Neural cell (in vitro differentiated cells): ENCODE measurements around the gene HELZ. TPM values are rescaled to one million over a fixed set of nuclear protein-coding genes. Genes with fewer than 3 reads are reported as not detected.

Experiments
- H2AFZ ChIP-seq: fragments of 200-600, 300-800 bp; sonication (generic), shearing (Covaris generic); 2 replicates; pipeline ENCODE4 v1.6.0; 2014; ENCODE audit warnings: low read depth, mild to moderate bottlenecking, antibody characterized with exemption, low read length, moderate library complexity
- H3F3A ChIP-seq: fragments of 200-600 bp; shearing (Covaris generic); 2 replicates; pipeline ENCODE4 v1.6.1; 2016; ENCODE audit warnings: mild to moderate bottlenecking, moderate library complexity, mixed read lengths, antibody characterized with exemption, low read length; ENCODE audit not compliant: insufficient read depth, poor library complexity, severe bottlenecking
- H3K27ac ChIP-seq: fragments of 200-600, 300-800 bp; sonication (generic), shearing (Covaris generic); 2 replicates; pipeline ENCODE4 v1.5.1; 2014; ENCODE audit warnings: mild to moderate bottlenecking, low read length, moderate library complexity
- H3K27me3 ChIP-seq: fragments of 300-800, 200-600 bp; sonication (generic), shearing (Covaris generic); 2 replicates; pipeline ENCODE4 v1.6.0; 2014; ENCODE audit warnings: mild to moderate bottlenecking, low read depth, low read length, moderate library complexity; ENCODE audit not compliant: insufficient read depth
- H3K36me3 ChIP-seq: fragments of 300-800, 200-600 bp; sonication (generic), shearing (Covaris generic); 2 replicates; pipeline ENCODE4 v1.5.1; 2014; ENCODE audit warnings: mild to moderate bottlenecking, antibody characterized with exemption, low read length, moderate library complexity; ENCODE audit not compliant: insufficient read depth
- H3K4me2 ChIP-seq: fragments of 300-800, 200-600 bp; sonication (generic), shearing (Covaris generic); 2 replicates; pipeline ENCODE4 v1.6.0; 2014; ENCODE audit warnings: mild to moderate bottlenecking, low read length
- H3K4me3 ChIP-seq: fragments of 300-800, 200-600 bp; sonication (generic), shearing (Covaris generic); 2 replicates; pipeline ENCODE4 v1.5.1; 2014; ENCODE audit warnings: mild to moderate bottlenecking, low read length, moderate library complexity
- H3K79me2 ChIP-seq: fragments of 200-600 bp; shearing (Covaris generic); replicated peaks from 2 replicates; pipeline ENCODE4 v1.6.0; 2014; ENCODE audit warnings: mild to moderate bottlenecking, low read length, moderate library complexity; ENCODE audit not compliant: insufficient read depth
- H3K9ac ChIP-seq: fragments of 300-800, 200-600 bp; sonication (generic), shearing (Covaris generic); 2 replicates; pipeline ENCODE4 v1.6.1; 2016; ENCODE audit warnings: mild to moderate bottlenecking, low read length, mixed read lengths
- H3K9me2 ChIP-seq: fragments of 200-600 bp; shearing (Covaris generic); 2 replicates; pipeline ENCODE4 v1.6.1; 2016; ENCODE audit warnings: mild to moderate bottlenecking, low read length, mixed read lengths; ENCODE audit not compliant: insufficient read depth
- H3K9me3 ChIP-seq: fragments of 200-600, 300-800 bp; sonication (generic), shearing (Covaris generic); 2 replicates; pipeline ENCODE4 v1.6.1; 2016; ENCODE audit warnings: mild to moderate bottlenecking, mixed run types, low read length, moderate library complexity, mixed read lengths
- H4K20me1 ChIP-seq: fragments of 200-600 bp; shearing (Covaris generic); 2 replicates; pipeline ENCODE4 v1.6.1; 2016; ENCODE audit warnings: mild to moderate bottlenecking, mixed run types; ENCODE audit not compliant: insufficient read depth
- EP300 ChIP-seq: fragments of 450-650 bp; conservative IDR thresholded peaks from 2 replicates; pipeline ENCODE4 v1.6.1; 2014; ENCODE audit warnings: antibody characterized with exemption, mild to moderate bottlenecking, moderate library complexity; ENCODE audit not compliant: poor library complexity, severe bottlenecking
- EZH2 ChIP-seq: fragments of 200-600, 300-800 bp; shearing (Covaris generic), sonication (generic); IDR thresholded peaks from 2 replicates; pipeline ENCODE4 v1.6.1; 2014; ENCODE audit warnings: antibody characterized with exemption, low read length, borderline replicate concordance, mild to moderate bottlenecking; ENCODE audit not compliant: insufficient read depth, poor library complexity, severe bottlenecking
- MXI1 ChIP-seq: fragments of 450-650 bp; conservative IDR thresholded peaks from 2 replicates; pipeline ENCODE4 v1.6.1; 2014; ENCODE audit warnings: antibody characterized with exemption, mild to moderate bottlenecking; ENCODE audit not compliant: poor library complexity, severe bottlenecking
- POLR2AphosphoS5 ChIP-seq: IDR thresholded peaks from 2 replicates; pipeline ENCODE4 v1.6.1; 2012
- RAD21 ChIP-seq: fragments of 450-650 bp; conservative IDR thresholded peaks from 2 replicates; pipeline ENCODE4 v1.6.1; 2014; ENCODE audit warnings: antibody characterized with exemption, mild to moderate bottlenecking, moderate library complexity
- SMC3 ChIP-seq: fragments of 450-650 bp; conservative IDR thresholded peaks from 2 replicates; pipeline ENCODE4 v1.6.1; 2014; ENCODE audit warnings: antibody characterized with exemption, mild to moderate bottlenecking, moderate library complexity; ENCODE audit not compliant: poor library complexity
- TAF1 ChIP-seq: IDR thresholded peaks from 2 replicates; pipeline ENCODE4 v1.6.1; 2012; ENCODE audit warnings: low read depth
- polyA plus RNA-seq: library from polyadenylated mRNA; depleted of rRNA; stranded (reverse); fragments of >200 nt; gene quantifications from 2 replicates; pipeline ENCODE4 v1.2.3, GENCODE V29; 2014
- TF ChIP-seq, protein P1 (sequence below): IDR thresholded peaks from 2 replicates; pipeline ENCODE4 v1.6.1; 2012; ENCODE audit warnings: borderline replicate concordance
- TF ChIP-seq, protein P2 (sequence below): fragments of 450-650 bp; IDR thresholded peaks from 2 replicates; pipeline ENCODE4 v1.5.1; 2014; ENCODE audit warnings: antibody characterized with exemption, mild to moderate bottlenecking, moderate library complexity; ENCODE audit not compliant: poor library complexity, severe bottlenecking

HELZ gene
- polyA plus RNA-seq, 1 donor from 2014 or later, result 11.7 TPM

DNA sequence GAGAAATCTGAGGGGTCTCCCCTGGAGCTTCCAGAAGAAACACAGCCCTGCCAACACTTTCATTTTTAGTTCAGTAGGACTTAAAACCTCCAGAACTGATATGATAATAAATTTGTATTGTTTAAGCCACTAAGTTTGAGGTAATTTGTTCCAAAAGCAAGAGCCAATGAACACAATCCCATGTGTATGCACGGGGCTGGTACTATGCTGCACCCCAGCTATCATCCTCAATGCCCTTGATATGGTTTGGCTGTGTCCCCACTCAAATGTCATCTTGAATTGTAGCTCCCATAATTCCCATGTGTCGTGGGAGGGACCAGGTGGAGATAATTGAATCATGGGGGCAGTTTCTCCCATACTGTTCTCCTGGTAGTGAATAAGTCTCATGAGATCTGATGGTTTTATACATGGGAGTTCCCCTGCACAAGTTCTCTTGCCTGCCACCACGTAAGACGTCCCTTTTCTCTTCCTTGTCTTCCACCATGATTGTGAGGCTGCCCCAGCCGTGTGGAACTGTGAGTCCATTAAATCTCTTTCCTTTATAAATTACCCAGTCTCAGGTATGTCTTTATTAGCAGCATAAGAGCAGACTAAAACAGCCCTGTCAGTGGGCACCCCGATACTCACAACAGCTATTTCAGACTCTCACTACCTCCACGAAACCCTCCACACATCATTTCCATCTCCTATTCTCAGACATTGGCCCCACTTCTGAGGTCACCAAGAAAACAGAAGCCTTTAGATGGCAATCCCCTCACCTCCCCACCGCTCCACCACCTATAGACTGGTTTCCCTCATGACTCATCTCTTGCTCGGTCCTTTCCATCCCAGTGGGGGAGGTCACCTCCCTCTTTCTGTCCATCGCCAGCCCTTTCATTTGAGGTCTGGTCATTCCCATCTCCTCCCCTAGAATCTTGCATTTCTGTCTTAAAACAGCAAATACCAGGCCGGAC is 209.6 kb downstream of the HELZ start:
- no peaks in the 10 kb centered on the region for H3K9me2 ChIP-seq
- H3K9me3 ChIP-seq, result no peaks in the 10 kb centered on the region
- H3K4me3 ChIP-seq, result no peak overlapping the region
- no peak overlapping the region for H3K9ac ChIP-seq
- no peaks in the 10 kb centered on the region for H3K36me3 ChIP-seq
- no peaks in the 10 kb centered on the region for H3K27me3 ChIP-seq
- no peak overlapping the region for H3K27ac ChIP-seq
- H2AFZ ChIP-seq, result no peak overlapping the region
- H4K20me1 ChIP-seq, result no peaks in the 10 kb centered on the region
- H3F3A ChIP-seq, result no peaks in the 10 kb centered on the region
- no peaks in the 10 kb centered on the region for H3K79me2 ChIP-seq
- TF ChIP-seq TAF1 (no peak), RAD21 (no peak), EP300 (no peak), MXI1 (no peak), EZH2 (no peak), SMC3 (no peak), POLR2AphosphoS5 (no peak)
- TF ChIP-seq, protein P1, sequence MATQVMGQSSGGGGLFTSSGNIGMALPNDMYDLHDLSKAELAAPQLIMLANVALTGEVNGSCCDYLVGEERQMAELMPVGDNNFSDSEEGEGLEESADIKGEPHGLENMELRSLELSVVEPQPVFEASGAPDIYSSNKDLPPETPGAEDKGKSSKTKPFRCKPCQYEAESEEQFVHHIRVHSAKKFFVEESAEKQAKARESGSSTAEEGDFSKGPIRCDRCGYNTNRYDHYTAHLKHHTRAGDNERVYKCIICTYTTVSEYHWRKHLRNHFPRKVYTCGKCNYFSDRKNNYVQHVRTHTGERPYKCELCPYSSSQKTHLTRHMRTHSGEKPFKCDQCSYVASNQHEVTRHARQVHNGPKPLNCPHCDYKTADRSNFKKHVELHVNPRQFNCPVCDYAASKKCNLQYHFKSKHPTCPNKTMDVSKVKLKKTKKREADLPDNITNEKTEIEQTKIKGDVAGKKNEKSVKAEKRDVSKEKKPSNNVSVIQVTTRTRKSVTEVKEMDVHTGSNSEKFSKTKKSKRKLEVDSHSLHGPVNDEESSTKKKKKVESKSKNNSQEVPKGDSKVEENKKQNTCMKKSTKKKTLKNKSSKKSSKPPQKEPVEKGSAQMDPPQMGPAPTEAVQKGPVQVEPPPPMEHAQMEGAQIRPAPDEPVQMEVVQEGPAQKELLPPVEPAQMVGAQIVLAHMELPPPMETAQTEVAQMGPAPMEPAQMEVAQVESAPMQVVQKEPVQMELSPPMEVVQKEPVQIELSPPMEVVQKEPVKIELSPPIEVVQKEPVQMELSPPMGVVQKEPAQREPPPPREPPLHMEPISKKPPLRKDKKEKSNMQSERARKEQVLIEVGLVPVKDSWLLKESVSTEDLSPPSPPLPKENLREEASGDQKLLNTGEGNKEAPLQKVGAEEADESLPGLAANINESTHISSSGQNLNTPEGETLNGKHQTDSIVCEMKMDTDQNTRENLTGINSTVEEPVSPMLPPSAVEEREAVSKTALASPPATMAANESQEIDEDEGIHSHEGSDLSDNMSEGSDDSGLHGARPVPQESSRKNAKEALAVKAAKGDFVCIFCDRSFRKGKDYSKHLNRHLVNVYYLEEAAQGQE, result no peak
- TF ChIP-seq, protein P2, sequence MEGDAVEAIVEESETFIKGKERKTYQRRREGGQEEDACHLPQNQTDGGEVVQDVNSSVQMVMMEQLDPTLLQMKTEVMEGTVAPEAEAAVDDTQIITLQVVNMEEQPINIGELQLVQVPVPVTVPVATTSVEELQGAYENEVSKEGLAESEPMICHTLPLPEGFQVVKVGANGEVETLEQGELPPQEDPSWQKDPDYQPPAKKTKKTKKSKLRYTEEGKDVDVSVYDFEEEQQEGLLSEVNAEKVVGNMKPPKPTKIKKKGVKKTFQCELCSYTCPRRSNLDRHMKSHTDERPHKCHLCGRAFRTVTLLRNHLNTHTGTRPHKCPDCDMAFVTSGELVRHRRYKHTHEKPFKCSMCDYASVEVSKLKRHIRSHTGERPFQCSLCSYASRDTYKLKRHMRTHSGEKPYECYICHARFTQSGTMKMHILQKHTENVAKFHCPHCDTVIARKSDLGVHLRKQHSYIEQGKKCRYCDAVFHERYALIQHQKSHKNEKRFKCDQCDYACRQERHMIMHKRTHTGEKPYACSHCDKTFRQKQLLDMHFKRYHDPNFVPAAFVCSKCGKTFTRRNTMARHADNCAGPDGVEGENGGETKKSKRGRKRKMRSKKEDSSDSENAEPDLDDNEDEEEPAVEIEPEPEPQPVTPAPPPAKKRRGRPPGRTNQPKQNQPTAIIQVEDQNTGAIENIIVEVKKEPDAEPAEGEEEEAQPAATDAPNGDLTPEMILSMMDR, result no peak
- H3K4me2 ChIP-seq, result no peak overlapping the region

DNA sequence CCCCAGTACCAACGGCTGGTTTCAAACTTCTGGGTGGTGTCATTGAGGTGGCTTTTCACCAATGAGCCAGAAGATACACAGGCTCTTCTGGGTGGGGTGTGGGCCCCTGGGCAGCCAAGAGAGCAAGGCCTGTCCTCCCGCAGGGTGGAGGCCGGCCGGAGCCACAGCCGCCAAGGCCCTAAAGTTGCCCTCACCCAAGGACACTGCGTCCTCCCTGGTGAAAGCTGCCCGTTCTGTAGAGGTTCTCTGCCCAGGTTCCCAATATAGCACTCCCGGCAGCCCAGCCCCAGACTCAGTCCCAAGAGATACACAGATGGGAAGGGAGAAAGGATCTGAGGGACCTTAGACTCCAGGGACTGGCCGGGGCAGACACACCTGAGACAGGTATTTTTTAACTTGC is 211.4 kb downstream of the HELZ start:
- Histone ChIP-seq H3K27ac (no peak overlapping the region), H2AFZ (no peak overlapping the region), H3K27me3 (no peaks in the 10 kb centered on the region), H3K36me3 (no peaks in the 10 kb centered on the region), H3K4me2 (no peak overlapping the region), H3F3A (no peaks in the 10 kb centered on the region), H3K79me2 (no peaks in the 10 kb centered on the region), H3K9ac (no peak overlapping the region), H3K9me3 (no peaks in the 10 kb centered on the region), H3K9me2 (no peaks in the 10 kb centered on the region), H4K20me1 (no peaks in the 10 kb centered on the region), H3K4me3 (no peak overlapping the region)
- TF ChIP-seq, protein P2, result no peak
- TF ChIP-seq RAD21 (no peak), TAF1 (no peak), SMC3 (no peak), EZH2 (no peak), EP300 (no peak), MXI1 (no peak), POLR2AphosphoS5 (no peak)
- TF ChIP-seq, protein P1, result no peak
